Measurements from ENCODE around the gene CNST. TPM values are rescaled to one million over a fixed set of nuclear protein-coding genes. Genes with fewer than 3 reads are reported as not detected.
A peak's percentile ranks its signal among the peaks of the same experiment; 100 is the strongest.

The CNST gene
- total RNA-seq, 1 experiment from 2014 or later = 9.1 TPM

GRCh38 chr1:246608616-246609376 is 42.5 kb downstream of the CNST start:
- no peak overlapping the region for H3K4me3 ChIP-seq
- no peaks in the 10 kb centered on the region for H4K20me1 ChIP-seq (ENCODE audit: insufficient read depth)
- no peaks in the 10 kb centered on the region for H3K36me3 ChIP-seq (ENCODE audit: low read depth)
- H3K79me2 ChIP-seq (ENCODE audit: low read depth) = no peaks in the 10 kb centered on the region
- H2AFZ ChIP-seq = 0 out of 2 replicates have a peak overlapping the region, but pooled peaks have one; percentile 61
- H3K27ac ChIP-seq = peak overlapping the region; percentile 81
- no peaks in the 10 kb centered on the region for H3K9me2 ChIP-seq (ENCODE audit: insufficient read depth)
- ChIA-PET CTCF (interaction anchor here (1.1 kb wide), 1 partner anchor 81 kb away, joined by 4 read pairs; no protein-coding TSS in a partner anchor), POLR2A (ENCODE audit: unreplicated experiment) (interaction anchor here (0.7 kb wide), 1 partner anchor 15 kb away, joined by 3 read pairs; no protein-coding TSS in a partner anchor)
- no TSS peak for BruUV-seq (replicated peaks)
- peak; percentile 91 to 96 for DNase-seq
- peaks cover 15% of the 10 kb centered on the region for H3K4me1 ChIP-seq (replicated peaks; ENCODE audit: insufficient read depth)
- TF ChIP-seq CTCF (conservative IDR thresholded peaks at IDR 0.05) = no peak
- no peak for TF ChIP-seq EZH2 (IDR thresholded peaks at IDR 0.05; ENCODE audit: low read depth)
- H3K4me2 ChIP-seq = peak overlapping the region; percentile 48
- no peaks in the 10 kb centered on the region for H3K27me3 ChIP-seq (ENCODE audit: insufficient read depth, low read depth)
- H3K9me3 ChIP-seq (ENCODE audit: insufficient read depth, low read depth) = no peaks in the 10 kb centered on the region
- intact Hi-C loops (cut with micrococcal nuclease; ENCODE audit: unreplicated experiment) = loop anchor here (1.0 to 2.0 kb wide), 3 partner anchors 24 to 106 kb away; partner anchors contain the start of genes CNST and TFB2M
- peaks cover 18% of the 10 kb centered on the region; the same call in 1 of the 2 replicates for H3F3A ChIP-seq (ENCODE audit: insufficient read depth, low read depth)

GRCh38 chr1:246609632-246610031 is 43.4 kb downstream of the CNST start:
- no peak for DNase-seq
- no TSS peak for BruUV-seq (replicated peaks)
- Histone ChIP-seq H3K27me3 (ENCODE audit: insufficient read depth, low read depth) (no peaks in the 10 kb centered on the region), H2AFZ (no peak overlapping the region), H3K9me2 (ENCODE audit: insufficient read depth) (no peaks in the 10 kb centered on the region), H3K4me2 (peak overlapping the region; percentile 48), H3K4me1 (replicated peaks; ENCODE audit: insufficient read depth) (peaks cover 15% of the 10 kb centered on the region), H3K79me2 (ENCODE audit: low read depth) (no peaks in the 10 kb centered on the region), H4K20me1 (ENCODE audit: insufficient read depth) (no peaks in the 10 kb centered on the region), H3F3A (ENCODE audit: insufficient read depth, low read depth) (peaks cover 18% of the 10 kb centered on the region; the same call in 1 of the 2 replicates), H3K27ac (peak overlapping the region; percentile 81), H3K36me3 (ENCODE audit: low read depth) (no peaks in the 10 kb centered on the region), H3K4me3 (no peak overlapping the region), H3K9me3 (ENCODE audit: insufficient read depth, low read depth) (no peaks in the 10 kb centered on the region)
- POLR2A ChIA-PET (ENCODE audit: unreplicated experiment) = no interaction called here
- CTCF ChIA-PET = no interaction called here
- intact Hi-C loops (cut with micrococcal nuclease; ENCODE audit: unreplicated experiment) = loop anchor here (1.0 to 2.0 kb wide), 2 partner anchors 43 to 107 kb away; partner anchors contain the start of genes CNST and TFB2M
- TF ChIP-seq EZH2 (IDR thresholded peaks at IDR 0.05; ENCODE audit: low read depth) (no peak), CTCF (conservative IDR thresholded peaks at IDR 0.05) (no peak)

DNA sequence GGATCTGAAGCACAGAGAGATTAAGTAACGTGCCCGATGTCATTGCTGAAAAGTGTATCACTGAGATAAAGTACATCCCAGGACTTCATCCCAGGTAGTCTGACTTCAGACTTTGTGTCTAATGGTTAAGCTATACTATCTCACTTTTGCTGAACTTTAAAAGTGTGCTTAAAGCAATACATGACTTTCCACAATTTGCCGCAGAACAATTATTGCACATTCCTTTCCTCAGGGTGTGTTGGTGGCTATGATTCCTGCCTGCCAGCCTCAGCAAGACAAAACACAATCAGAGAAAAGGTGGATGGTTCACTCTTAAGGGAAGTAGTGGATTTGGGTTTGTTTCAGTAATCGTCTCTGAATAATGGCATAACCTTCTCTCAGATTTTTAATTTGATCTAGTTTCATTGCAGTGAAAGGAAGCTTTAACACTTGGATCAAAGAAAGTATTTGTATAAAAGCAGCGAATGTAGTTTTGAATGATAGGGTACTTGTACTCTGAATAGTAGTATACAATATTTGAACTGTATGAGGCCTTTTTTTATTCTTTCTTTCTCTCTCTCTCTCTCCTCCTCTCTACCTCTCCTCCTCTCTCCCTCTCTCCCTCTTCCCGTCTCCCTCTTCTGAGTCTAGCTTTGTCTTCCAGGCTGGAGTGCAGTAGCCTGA is 47.0 kb downstream of the CNST start:
- Histone ChIP-seq H3K9me2 (ENCODE audit: insufficient read depth) (no peaks in the 10 kb centered on the region), H2AFZ (no peak overlapping the region), H3K36me3 (ENCODE audit: low read depth) (no peaks in the 10 kb centered on the region), H3K27me3 (ENCODE audit: insufficient read depth, low read depth) (no peaks in the 10 kb centered on the region), H3K9me3 (ENCODE audit: insufficient read depth, low read depth) (no peaks in the 10 kb centered on the region), H3K4me1 (replicated peaks; ENCODE audit: insufficient read depth) (peaks cover 13% of the 10 kb centered on the region), H4K20me1 (ENCODE audit: insufficient read depth) (no peaks in the 10 kb centered on the region), H3F3A (ENCODE audit: insufficient read depth, low read depth) (peaks cover 16% of the 10 kb centered on the region; the same call in 1 of the 2 replicates), H3K27ac (no peak overlapping the region), H3K79me2 (ENCODE audit: low read depth) (no peaks in the 10 kb centered on the region), H3K4me3 (no peak overlapping the region), H3K4me2 (no peak overlapping the region)
- no TSS peak for BruUV-seq (replicated peaks)
- TF ChIP-seq EZH2 (IDR thresholded peaks at IDR 0.05; ENCODE audit: low read depth) = no peak
- TF ChIP-seq CTCF (conservative IDR thresholded peaks at IDR 0.05) = no peak
- intact Hi-C loops (cut with micrococcal nuclease; ENCODE audit: unreplicated experiment) = no loop called here
- CTCF ChIA-PET = no interaction called here
- no peak for DNase-seq
- POLR2A ChIA-PET (ENCODE audit: unreplicated experiment) = interaction anchor here (0.6 kb wide), 1 partner anchor 1265 kb away, joined by 5 read pairs; no protein-coding TSS in a partner anchor

All from PC-9 (cell line).